HG03565 (cell line): ENCODE data around the gene AFG3L2.
"Not testable (repeated sequence)": the region's sequence is repeated elsewhere in the genome, so short reads cannot be mapped to it uniquely, and the experiment has no call there.

ENCODE experiments used
- ATAC-seq: cut with Tn5 transposase; IDR thresholded peaks from one replicate; pipeline ENCODE4 v1.9.1; 2021; ENCODE audit warnings: mild to moderate bottlenecking, moderate library complexity; ENCODE audit not compliant: unreplicated experiment

Gene AFG3L2

DNA sequence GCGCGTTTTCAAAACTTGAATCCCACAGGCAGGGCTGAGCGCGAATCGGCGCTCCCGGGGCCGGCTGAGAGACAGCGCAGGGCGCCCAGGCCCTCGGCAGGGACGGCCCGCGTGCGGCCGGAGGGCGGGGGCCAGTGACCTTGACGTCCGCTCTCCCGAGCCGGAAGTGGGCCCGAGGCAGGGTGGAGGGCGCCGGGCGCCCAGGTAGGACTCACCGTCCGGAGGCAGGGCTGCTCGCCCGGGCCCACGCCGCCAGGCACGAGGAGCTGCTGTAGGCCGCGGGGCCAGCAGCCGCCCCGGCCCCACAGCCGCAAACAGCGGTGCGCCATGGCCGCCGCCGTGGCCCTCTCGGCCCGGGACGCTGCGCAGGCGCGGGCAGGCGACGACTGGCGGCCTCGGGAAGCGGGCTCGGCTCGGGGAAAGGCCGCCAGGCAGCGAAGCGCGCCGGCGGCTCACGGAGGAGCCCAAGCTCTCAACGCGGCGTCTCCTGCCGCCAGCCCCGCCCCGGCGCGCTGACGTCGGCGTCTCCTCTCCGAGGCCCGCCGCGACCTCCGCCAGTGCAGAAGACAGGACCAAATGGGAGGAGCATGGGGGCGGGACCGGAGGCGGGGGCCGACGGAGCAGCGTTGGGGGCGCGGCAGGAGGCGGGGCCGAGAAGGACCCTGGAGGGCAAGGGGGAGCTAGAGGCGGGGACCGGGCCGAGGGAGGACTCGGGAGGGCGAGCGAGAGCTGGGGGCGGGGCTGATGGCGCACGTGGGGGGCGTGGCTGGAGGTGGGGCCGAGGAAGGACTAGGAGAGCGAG, at the start of gene AFG3L2:
Gene AFG3L2, minus strand, starts transcription at position 474 of the 802 bp plus-strand sequence. Its CDS starts 145 bp downstream, at position 329.
- peak; percentile 78 for ATAC-seq

DNA sequence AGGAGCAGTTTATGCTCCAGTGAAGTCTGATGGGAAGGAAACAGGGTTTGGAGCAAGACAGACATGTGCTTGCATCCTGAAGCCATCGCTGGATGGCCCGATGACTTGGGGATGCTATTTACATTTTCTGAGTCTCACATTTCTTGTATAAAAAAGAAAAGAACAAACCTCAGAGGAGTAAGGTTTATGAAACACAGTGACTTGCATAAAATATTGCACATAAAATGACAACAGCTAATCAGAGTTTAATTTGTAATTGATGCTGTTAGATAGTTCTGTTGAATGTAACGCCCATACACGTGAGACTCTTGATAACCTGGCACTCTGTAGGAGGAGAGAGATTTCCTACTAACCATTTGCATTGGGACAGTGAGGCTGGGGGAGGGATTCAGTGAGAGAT, 47.2 kb upstream of the AFG3L2 start:
- ATAC-seq: no peak

DNA sequence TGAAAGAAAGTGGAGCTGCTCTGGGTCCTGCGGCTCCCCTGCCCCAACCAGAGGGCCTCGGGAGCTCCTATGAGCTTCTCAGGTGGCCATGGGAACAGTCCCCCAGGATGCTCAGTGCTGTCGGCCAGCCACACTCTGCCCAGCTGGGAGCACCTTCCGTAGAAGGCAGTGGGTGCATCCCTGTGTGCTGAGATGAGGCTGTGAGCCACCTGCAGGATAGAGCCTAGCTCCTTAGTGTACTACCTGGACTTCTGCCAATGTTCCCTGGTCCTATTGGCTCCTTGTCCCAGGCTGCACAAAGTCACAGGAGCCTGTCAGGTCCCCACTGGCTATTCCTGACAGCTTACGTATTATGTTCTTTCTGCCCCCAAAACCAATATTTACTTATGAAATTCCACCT, 46.8 kb upstream of the AFG3L2 start:
- no peak for ATAC-seq

DNA sequence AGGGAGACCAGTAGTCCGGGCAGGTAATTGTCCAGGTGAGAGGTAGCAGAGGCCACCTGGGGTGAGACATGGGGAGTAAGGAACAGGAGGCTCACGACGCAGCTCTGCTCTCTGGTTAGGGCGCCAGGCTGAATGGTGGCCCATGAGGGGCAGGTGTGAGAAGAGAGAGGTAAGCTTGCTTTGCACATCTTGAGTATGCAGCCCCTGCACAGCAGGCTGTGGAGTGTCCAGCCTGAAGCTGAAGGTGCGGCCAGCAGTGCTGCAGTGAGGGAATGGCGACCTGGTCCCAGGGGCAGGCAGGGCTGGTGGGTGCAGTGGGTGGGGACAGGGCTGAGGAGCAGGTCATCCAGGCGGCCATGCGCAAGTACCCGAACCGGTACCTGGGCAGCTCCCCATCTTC, 46.4 kb upstream of the AFG3L2 start:
- ATAC-seq: no peak

DNA sequence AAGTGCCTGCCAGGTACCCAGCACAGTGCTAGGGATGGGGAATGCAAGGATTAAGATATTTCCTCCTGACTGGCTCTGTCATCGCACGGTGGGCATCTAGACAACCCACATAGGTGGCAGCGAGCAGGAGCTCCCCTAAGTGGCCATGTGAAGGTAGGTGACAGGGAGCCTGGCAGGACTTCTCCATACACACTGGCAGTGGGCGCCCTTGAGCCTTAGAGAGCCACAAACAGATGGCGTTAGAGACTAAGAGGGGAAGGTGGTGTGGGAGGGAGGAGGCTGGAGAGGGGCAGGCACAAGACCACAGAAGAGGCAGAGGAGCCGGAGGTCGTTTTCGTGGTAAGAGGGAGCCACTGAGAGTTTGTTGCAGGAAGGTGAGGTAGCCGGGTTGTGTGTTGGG, 45.9 kb upstream of the AFG3L2 start:
- ATAC-seq: no peak

DNA sequence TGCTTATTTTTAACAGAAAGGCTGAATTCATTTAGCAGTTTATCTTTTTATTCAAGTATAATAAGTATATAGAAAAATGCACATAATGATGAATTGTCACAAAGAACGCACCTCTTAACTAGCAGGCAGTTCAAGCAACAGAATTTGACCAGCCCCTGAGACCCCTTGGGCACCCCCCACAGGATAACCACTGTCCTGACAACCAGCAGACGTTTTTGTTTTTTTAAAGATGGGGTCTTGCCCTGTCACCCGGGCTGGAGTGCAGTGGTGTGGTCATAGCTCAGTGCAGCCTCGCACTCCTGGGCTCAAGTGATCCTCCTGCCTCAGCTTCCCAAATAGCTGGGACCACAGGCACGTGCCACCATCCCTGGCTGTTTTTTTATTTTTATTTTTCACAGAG, 44.7 kb upstream of the AFG3L2 start:
- no peak for ATAC-seq

DNA sequence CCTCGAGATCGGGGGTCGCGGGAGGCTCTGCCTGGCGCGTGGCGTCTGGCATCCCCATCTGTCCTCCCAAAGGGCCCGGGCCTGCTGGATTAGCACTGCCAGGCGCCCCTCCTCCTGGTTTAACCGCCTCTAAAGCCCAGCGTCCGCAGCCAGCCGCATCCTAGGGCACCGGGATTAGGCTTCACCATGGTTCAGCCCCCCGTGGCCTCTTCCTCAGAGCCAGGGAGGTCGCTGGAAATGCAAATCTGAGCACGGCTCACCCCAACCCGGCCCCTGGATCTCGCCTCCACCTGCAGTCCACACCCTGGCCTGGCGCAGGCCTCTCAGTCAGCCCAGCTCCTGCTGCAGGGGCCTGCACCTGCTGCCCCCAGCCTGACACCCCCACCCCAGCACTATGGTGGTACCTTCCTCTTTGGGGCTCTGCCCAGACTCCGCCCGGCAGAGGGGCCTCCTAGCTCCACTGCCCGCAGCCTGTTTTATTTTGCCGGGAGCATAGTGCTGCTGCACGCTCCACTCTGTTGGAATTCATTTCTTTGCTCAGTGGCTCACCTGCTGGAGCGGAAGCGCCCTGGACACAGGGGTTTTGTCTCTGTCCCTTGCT, 43.9 kb upstream of the AFG3L2 start:
- no peak for ATAC-seq

DNA sequence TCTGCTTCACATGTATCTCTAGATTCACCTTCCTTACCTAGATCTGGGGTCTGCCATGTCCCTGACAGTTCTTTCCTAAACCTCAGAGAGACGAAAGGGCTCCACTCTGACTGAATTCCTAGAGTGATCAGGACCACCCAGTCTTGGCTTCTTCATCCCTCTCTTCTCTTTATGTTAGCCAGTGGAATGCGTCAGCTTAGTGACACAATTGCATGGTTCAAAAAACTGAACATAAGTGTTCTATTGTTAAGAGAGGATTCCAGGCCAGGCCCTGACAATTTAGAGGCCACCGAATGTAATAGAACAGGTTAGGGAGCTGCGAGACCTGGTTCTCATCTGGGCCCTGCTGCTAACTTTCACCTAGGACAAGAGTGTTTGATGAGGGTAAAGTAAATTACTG, 40.7 kb upstream of the AFG3L2 start:
- no peak for ATAC-seq

DNA sequence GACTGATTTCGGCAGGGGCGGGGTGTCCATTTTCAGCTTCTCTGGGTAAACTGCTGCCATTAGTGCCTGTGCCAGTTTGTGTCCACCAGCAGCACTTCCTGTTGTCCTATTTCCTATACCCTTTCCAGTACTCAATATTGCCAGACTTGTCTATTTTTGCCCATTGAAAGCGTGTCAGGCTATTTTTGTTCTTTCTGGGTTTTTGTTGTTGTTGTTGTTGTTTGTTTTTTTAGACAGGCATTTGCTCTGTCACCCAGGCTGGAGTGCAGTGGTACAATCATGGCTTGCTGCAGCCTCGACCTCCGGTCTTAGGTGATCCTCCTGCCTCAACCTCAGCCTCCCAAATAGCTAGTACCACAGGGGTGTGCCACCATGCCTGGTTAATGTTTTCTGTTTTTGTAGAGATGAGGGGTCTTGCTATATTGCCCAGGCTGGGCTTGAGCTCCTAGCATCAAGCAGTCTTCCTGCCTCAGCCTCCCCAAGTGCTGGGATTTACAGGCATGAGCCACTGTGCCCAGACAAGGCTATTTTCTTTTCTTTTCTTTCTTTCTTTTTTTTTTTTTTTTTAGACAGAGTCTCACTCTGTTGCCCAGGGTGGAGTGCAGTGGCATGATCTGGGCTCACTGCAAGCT, 39.2 kb upstream of the AFG3L2 start:
- ATAC-seq: no peak

DNA sequence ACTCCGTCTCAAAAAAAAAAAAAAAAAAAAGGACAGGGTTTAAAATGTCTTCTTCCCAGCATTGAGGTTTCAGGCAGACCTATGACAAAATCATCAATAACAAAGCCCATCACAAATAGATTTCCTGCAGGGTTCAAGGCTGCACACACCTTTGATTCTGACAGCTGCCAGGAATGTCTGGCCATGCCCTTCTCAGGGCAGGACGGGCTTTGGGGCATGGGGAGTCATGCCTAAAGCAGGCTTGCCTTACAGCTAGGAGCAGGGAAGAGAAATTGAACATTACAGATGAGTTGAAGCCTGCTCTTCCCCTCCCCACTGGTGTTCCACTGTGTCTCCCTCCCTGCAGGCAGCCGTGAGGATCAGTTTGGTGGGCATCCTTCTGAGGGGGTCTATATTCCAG, 34.4 kb upstream of the AFG3L2 start:
- no peak for ATAC-seq

DNA sequence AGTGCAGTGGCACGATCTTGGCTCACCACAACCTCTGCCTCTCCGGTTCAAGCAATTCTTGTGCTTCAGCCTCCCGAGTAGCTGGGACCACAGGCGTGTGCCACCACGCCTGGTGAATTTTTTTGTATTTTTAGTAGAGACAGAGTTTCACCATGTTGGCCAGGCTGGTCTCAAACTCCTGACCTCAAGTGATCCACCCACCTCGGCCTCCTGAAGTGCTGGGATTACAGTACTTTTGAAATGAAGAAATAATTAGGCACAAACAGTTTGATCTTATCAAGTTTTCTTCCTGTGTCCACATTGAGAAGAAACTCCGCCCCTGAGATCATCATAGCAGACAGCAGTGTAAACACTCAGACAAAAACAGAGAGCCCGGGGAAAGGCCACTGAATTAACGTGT, 33.7 kb upstream of the AFG3L2 start:
- not testable (repeated sequence) for ATAC-seq

DNA sequence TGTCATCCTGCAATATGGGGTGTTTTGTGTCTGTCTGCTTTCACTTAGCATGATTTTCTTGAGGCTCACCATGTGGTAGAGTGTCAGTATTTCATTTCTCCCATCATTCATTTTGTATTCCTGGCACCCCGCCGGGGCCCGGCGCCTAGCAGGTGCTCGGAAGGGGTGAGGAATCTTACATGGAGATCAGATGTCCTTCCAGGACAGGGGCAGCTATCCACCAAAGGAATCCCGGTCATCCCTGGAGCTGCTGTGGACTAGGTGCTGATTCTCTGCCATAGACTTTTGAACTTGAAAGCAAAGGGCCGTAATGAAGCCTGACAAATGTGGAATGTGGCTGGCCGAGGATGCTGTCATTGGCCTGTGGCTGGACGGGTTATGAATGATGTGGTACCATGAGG, 33.1 kb upstream of the AFG3L2 start:
- no peak for ATAC-seq

DNA sequence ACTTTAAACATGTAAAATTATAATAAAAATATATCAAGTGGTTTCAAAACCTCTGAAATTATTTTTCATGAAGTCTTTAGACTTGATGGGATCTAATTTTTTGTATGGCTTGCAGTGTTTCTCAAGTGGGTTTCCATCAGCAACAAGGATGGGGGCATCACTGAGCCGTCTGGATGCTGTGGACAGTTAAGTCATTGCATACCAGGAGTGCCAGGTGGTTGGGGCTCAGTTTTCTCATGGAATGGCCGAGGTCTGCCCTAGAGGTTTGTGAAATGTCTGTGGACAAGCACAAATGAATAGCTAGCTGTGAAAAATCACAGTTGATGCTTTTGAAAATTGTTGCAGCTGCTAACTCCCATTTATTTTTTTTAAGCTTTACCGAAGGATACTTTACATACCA, 32.4 kb upstream of the AFG3L2 start:
- ATAC-seq: no peak

DNA sequence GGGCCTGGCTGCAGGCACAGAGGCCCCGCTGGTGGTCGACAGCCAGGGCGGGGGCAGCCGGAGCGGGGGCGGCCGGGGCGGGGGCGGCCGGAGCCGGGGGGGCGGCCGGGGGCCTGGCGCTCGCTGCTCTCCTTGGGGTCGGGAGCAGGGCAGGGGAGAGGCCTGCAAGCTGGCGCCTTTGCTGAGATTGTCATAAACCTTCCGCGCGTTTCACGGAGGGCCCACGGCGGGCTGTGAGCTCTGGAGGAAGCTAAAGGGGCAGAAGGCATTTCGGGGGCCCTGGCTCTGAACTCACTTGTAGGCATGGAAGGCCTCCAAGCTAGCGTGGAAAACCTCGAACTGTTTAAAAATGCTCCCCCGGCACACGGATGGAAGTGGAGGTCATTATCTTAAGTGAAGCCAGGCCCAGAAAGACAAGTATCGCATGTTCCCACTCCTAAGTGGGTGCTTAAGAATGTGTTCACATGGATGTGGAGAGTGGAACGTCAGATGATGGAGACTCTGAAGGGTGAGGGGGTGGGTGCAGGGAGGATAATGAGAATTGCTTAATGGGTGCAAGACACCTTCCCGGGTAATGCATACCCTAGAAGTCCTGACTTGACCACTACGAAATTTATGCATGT, 31.3 kb upstream of the AFG3L2 start:
- ATAC-seq: no peak

DNA sequence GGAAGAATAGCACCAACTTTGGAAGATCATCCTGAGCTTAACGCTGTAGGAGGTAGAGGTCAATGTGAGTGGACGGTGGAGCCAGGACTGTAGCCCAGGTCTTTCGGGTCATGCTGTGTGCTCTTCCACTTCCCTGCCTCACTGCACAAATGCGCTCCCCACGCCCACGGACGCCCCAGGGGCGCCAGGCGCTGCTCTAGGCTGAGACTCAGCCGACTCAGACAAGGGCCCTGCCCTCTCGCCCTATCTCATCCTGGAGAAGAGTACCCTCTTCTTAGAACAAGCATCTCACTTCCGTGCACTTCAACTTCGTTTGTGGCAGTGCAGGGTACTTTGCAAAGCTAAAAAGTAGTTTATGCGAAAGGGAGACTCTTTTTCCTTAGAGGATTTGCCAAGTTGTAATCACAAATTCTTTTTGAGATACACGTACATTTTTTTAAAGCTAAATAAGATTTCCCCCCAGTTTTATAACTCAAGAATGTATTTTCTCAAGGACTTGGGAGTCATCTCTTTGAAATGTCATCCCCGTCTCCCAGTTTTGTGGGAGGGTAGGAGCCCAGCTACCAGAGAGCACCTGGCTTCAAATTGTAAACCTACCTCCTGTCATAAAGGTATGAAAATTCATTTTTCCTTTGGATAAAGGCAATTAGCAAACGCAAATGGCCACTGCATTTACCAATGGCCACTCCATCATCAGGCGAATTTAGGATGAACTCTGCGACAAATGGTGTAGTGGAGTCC, 29.5 kb upstream of the AFG3L2 start:
- no peak for ATAC-seq

DNA sequence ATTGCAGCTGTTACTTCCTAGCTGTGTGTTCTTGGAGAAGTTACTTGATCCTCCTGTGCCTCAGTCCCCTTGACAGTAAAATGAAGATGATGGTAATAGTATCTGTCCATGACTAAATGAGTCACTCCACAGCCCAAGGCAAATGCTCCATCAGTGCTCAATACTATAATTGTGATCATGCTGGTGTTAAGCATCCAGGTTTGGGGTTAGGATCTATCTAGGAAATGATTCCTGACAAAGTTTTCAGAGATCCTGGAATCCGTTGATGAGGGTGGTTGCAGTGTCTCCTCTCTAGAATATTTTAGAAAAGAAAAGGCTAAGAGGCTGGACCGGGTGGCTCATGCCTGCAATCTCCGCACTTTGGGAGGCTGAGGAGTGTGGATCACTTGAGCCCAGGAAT, 28.0 kb upstream of the AFG3L2 start:
- ATAC-seq: no peak

DNA sequence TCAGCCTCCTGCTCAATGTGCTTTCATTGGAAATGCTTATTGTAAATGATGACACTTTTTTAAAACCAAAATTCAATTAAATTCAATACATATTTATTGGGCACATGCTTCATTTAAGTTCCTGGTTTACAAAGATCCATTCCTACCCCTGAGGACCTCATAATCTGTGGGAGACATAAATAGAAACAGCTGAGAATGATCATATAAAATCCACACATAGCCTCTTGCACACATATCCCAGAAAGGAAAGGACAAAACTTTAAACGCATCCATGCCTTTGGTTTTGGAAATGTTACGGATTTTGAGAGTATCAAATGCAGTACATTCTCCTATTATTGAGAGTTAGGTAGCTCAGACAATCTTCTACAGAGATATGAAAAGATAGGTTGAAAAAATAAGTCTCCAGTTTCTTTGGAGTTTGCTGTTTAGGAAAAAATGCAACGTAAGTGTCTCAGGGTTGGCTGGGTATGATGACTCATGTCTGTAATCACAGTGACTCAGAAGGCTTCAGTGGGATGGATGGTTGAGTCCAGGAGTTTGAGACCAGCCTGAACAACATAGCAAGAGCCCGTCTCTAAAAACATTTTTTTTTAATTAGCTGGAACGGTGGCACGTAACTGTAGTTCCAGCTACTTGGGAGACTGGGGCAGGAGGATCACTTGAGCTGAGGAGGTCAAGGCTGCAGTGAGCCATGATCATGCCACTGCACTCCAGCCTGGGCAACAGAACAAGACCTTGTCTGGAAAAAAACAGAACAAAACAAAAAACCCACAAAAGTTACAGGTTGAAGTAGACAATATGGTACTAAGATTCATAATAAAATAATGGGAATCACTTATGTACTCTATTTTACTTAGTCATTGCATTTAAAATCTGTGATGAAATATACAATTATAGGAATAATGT, 26.8 kb upstream of the AFG3L2 start:
- no peak for ATAC-seq

DNA sequence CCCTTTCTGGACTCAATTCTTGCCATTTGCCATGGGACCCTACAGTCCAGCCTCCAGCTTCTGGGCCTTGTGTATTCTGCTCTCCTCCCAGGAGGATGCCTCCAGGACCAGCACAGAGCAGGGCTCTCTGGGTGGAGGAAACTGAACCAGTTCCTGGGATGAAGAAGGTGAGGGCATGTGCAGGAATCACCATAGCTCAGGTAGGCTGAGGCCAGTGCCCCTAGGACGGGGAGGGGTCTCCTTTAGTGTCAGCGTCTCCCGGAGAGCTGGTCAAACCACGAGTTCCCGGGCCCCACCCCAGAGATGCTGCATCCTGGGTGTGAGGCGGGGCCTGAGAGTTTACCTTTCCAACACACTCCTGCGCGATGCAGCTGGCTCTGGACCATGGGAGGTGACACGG, 24.9 kb upstream of the AFG3L2 start:
- ATAC-seq: no peak

DNA sequence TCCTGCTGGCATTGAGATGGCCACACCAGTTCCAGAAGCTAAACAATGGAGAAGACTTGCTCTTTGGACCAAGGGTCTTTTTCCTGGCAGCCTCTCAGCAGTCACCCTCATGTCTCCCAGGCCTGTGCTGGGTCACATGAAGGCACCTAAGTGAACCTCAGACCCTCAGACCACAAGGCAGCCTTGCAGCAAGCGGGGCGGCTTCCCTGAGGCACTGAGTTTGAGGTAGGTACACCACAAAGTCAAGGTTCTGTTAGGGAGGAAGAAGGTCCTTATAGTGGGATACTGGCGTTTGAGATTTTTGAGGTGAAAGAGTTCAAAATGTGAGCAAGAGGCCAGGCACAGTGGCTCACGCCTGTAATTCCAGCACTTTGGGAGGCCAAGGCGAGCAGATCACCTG, 22.2 kb upstream of the AFG3L2 start:
- no peak for ATAC-seq

DNA sequence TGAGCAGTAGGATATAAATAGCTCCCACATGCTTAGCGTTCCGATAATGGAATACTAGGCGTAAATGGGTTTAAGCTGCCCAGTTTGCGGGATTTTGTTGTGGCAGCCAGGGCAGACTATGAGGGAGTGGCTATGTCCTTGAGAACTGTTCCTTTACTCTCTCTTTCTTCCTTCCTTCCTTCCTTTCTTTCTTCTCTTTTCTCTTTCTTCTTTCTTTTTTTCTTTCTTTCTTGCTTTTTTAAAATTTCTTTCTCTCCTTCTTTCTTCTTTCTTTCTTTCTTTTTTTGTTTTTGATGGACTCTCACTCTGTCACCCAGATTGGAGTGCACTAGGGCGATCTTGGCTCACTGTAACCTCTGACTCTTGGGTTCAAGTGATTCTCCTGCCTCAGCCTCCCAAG, 21.6 kb upstream of the AFG3L2 start:
- ATAC-seq: no peak
